Testis (tissue), 2 donors: ENCODE data around the gene SGPP2.

Source experiments
- CTCF ChIP-seq, 3 experiments: fragments of 450-650 bp in 2 of 3; fragments of 200-600 bp in 1 of 3; sonication (generic) in 1 of 3; IDR thresholded peaks; one replicate each; pipeline ENCODE4 v1.5.1; 2016 to 2019; ENCODE audit warnings: antibody characterized with exemption in 3 of 3, mild to moderate bottlenecking in 2 of 3, moderate library complexity in 1 of 3
- POLR2A ChIP-seq: fragments of 450-650 bp; IDR thresholded peaks from one replicate; pipeline ENCODE4 v1.6.1; 2017; ENCODE audit warnings: antibody characterized with exemption, mild to moderate bottlenecking, moderate library complexity

GRCh38 chr2:222459983-222460382 lies 35.6 kb downstream of the SGPP2 start:
- no peak for TF ChIP-seq CTCF (IDR thresholded peaks at IDR 0.05)
- TF ChIP-seq POLR2A, result no peak
